ENCODE data around the gene KCNC3. TPM values are rescaled to one million over a fixed set of nuclear protein-coding genes. Genes with fewer than 3 reads are reported as not detected.
"Not testable (repeated sequence)": the region's sequence is repeated elsewhere in the genome, so short reads cannot be mapped to it uniquely, and the experiment has no call there.

Gene KCNC3
- total RNA-seq, 2 donors from 2014 or later, result 1.4 to 2.0 TPM

GRCh38 chr19:50341091-50341564, 12.0 kb upstream of the KCNC3 start:
- no peaks in the 10 kb centered on the region for H3K9me3 ChIP-seq (ENCODE audit: control insufficient read depth, low read length, poor library complexity, severe bottlenecking)
- Mint-ChIP-seq H3K4me1 (peaks cover 2% of the 10 kb centered on the region), H3K27ac (no peak overlapping the region), H3K27me3 (peaks cover 6% of the 10 kb centered on the region), H3K36me3 (ENCODE audit: low read depth) (peaks cover 5% of the 10 kb centered on the region), H3K4me3 (no peak overlapping the region)
- peak; percentile 62 for ATAC-seq
- no peak for DNase-seq

GRCh38 chr19:50340331-50340730, 11.2 kb upstream of the KCNC3 start:
- Mint-ChIP-seq H3K36me3 (ENCODE audit: low read depth) (peaks cover 6% of the 10 kb centered on the region), H3K4me1 (peaks cover 5% of the 10 kb centered on the region), H3K27ac (no peak overlapping the region), H3K4me3 (no peak overlapping the region), H3K27me3 (peaks cover 12% of the 10 kb centered on the region)
- no peaks in the 10 kb centered on the region for H3K9me3 ChIP-seq (ENCODE audit: control insufficient read depth, low read length, poor library complexity, severe bottlenecking)
- no peak for ATAC-seq
- no peak for DNase-seq

- H3K27ac Mint-ChIP-seq; H3K36me3 Mint-ChIP-seq (ENCODE audit: low read depth); ATAC-seq; H3K9me3 ChIP-seq (ENCODE audit: control insufficient read depth, low read length, poor library complexity, severe bottlenecking); DNase-seq: not testable (repeated sequence)
- peak overlapping the region; percentile 47 for H3K4me3 Mint-ChIP-seq
- H3K4me1 Mint-ChIP-seq, result peaks cover 19% of the 10 kb centered on the region
- peaks cover 13% of the 10 kb centered on the region for H3K27me3 Mint-ChIP-seq
Observed at GRCh38 chr19:50337031-50337430, 7.9 kb upstream of the KCNC3 start.

DNA sequence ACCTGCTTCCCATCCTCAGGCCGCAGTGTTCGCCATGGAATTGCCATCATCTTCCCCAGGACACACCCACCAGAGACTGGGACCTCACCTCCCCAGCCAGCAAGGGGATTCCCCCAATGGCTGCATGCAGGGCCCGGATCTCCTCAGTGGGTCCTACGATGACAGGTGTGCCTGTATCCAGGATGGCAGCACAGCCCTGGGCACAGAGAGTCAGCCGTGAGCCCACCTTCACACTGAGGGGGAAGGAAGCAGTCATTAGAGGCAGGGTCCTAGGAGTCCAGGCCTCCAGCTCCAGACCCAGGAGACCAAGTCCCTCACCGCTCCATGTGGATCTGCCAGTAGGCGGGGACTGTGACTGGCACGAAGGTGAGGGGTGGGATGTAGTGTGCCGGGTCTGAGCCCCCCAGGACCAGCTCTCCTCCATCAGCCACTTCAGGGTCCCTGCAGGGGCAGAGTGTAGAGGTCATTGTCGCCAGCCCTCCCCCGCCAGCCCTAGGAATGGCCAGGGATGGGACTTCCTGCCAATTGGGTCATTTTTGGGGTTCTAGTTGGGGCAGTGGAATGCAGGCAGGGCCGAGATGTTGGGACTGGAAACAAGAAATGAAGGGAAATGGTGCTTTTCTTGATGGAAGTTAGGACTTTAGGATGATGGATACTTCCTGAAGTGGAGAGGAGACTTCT, 5.7 kb upstream of the KCNC3 start:
- ATAC-seq, result no peak
- no peaks in the 10 kb centered on the region for H3K9me3 ChIP-seq (ENCODE audit: control insufficient read depth, low read length, poor library complexity, severe bottlenecking)
- H3K4me1 Mint-ChIP-seq, result peaks cover 29% of the 10 kb centered on the region
- peaks cover 8% of the 10 kb centered on the region for H3K36me3 Mint-ChIP-seq (ENCODE audit: low read depth)
- peaks cover 17% of the 10 kb centered on the region for H3K27me3 Mint-ChIP-seq
- no peak for DNase-seq
- peak overlapping the region; percentile 83 for H3K27ac Mint-ChIP-seq
- H3K4me3 Mint-ChIP-seq, result peak overlapping the region; percentile 22

- H3K27me3 Mint-ChIP-seq, result peaks cover 17% of the 10 kb centered on the region
- H3K4me1 Mint-ChIP-seq, result peaks cover 34% of the 10 kb centered on the region
- DNase-seq (peak; percentile 74 to 83 (median 77)), ATAC-seq (peak; percentile 14)
- no peaks in the 10 kb centered on the region for H3K9me3 ChIP-seq (ENCODE audit: control insufficient read depth, low read length, poor library complexity, severe bottlenecking)
- peak overlapping the region; percentile 88 for H3K4me3 Mint-ChIP-seq
- H3K27ac Mint-ChIP-seq, result peak overlapping the region; percentile 83
- H3K36me3 Mint-ChIP-seq (ENCODE audit: low read depth), result peaks cover 8% of the 10 kb centered on the region
Observed at GRCh38 chr19:50333737-50334617, 4.8 kb upstream of the KCNC3 start.

GRCh38 chr19:50333235-50333736, 4.1 kb upstream of the KCNC3 start:
- peak; percentile 74 for ATAC-seq
- Mint-ChIP-seq H3K27ac (peak overlapping the region; percentile 83), H3K4me1 (peaks cover 34% of the 10 kb centered on the region), H3K36me3 (ENCODE audit: low read depth) (peaks cover 8% of the 10 kb centered on the region), H3K4me3 (peak overlapping the region; percentile 88), H3K27me3 (peaks cover 17% of the 10 kb centered on the region)
- no peaks in the 10 kb centered on the region for H3K9me3 ChIP-seq (ENCODE audit: control insufficient read depth, low read length, poor library complexity, severe bottlenecking)
- DNase-seq, result peak; percentile 78 to 86 (median 78)

DNA sequence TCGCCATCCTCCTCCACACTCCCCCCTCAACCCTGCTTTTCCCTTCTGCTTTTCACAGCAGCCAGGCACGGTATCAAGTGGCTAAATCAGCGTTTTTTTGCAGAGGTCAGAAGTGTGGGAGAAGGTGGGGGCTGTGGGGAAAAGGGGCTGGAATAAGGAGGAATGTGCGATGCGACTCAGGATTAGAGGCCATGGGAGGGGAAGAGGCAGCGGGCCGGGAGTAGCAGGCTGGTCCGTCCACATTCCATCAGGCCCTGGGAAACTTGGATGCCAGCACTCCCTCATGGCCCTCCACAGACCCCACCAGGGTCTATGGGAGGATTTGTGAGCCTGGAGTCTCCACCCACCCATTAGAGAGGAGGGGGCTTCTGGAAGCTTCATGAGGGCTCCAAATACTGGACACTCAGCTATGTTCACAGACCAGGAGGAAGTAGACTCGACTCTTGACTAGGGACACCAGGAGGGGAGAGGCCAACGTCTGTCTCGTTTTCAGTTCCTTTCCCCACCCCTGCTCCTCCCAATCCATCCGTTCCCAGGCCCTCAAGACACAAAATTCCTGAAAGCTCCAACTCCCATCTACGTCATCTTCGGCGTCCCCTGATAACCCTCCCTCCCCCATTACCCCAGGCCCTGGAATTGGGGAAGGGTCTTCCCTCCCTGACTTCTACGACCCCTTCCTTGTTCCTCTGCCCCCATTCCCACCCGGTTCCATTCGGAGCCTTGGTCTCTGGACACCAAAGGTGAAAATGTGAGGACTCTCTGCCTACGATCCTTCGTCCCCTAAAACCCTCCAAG, 3.3 kb upstream of the KCNC3 start:
- no peak for DNase-seq
- H3K4me3 Mint-ChIP-seq, result peak overlapping the region; percentile 66
- peaks cover 16% of the 10 kb centered on the region for H3K27me3 Mint-ChIP-seq
- H3K27ac Mint-ChIP-seq, result peak overlapping the region; percentile 14
- no peak for ATAC-seq
- H3K9me3 ChIP-seq (ENCODE audit: control insufficient read depth, low read length, poor library complexity, severe bottlenecking), result no peaks in the 10 kb centered on the region
- peaks cover 39% of the 10 kb centered on the region for H3K4me1 Mint-ChIP-seq
- peaks cover 8% of the 10 kb centered on the region for H3K36me3 Mint-ChIP-seq (ENCODE audit: low read depth)

- H3K4me1 Mint-ChIP-seq, result peaks cover 41% of the 10 kb centered on the region
- peak overlapping the region; percentile 14 for H3K27ac Mint-ChIP-seq
- ATAC-seq (no peak), DNase-seq (no peak)
- H3K36me3 Mint-ChIP-seq (ENCODE audit: low read depth), result peaks cover 5% of the 10 kb centered on the region
- H3K27me3 Mint-ChIP-seq, result peaks cover 11% of the 10 kb centered on the region
- no peak overlapping the region for H3K4me3 Mint-ChIP-seq
- H3K9me3 ChIP-seq (ENCODE audit: control insufficient read depth, low read length, poor library complexity, severe bottlenecking), result no peaks in the 10 kb centered on the region
Observed at GRCh38 chr19:50331994-50332243, 2.7 kb upstream of the KCNC3 start.

- Mint-ChIP-seq H3K27ac (peak overlapping the region; percentile 14), H3K36me3 (ENCODE audit: low read depth) (peaks cover 5% of the 10 kb centered on the region), H3K27me3 (peaks cover 11% of the 10 kb centered on the region), H3K4me1 (peaks cover 46% of the 10 kb centered on the region), H3K4me3 (peak overlapping the region; percentile 69)
- no peak for ATAC-seq
- DNase-seq, result no peak
- no peaks in the 10 kb centered on the region for H3K9me3 ChIP-seq (ENCODE audit: control insufficient read depth, low read length, poor library complexity, severe bottlenecking)
Observed at GRCh38 chr19:50331221-50331993, 2.2 kb upstream of the KCNC3 start.

- Mint-ChIP-seq H3K27me3 (peaks cover 7% of the 10 kb centered on the region), H3K4me1 (peaks cover 46% of the 10 kb centered on the region), H3K4me3 (peak overlapping the region; percentile 71), H3K36me3 (ENCODE audit: low read depth) (peaks cover 5% of the 10 kb centered on the region), H3K27ac (peak overlapping the region; percentile 48)
- DNase-seq (peak; percentile 69 to 85 (median 78)), ATAC-seq (peak; percentile 47)
- no peaks in the 10 kb centered on the region for H3K9me3 ChIP-seq (ENCODE audit: control insufficient read depth, low read length, poor library complexity, severe bottlenecking)
Observed at GRCh38 chr19:50330365-50331078, 1.3 kb upstream of the KCNC3 start.

- not testable (repeated sequence) for DNase-seq; ATAC-seq; H3K36me3 Mint-ChIP-seq (ENCODE audit: low read depth); H3K9me3 ChIP-seq (ENCODE audit: control insufficient read depth, low read length, poor library complexity, severe bottlenecking); H3K27me3 Mint-ChIP-seq; H3K27ac Mint-ChIP-seq
- peaks cover 45% of the 10 kb centered on the region for H3K4me1 Mint-ChIP-seq
- peak overlapping the region; percentile 62 for H3K4me3 Mint-ChIP-seq
Observed at GRCh38 chr19:50329926-50330294, 733 bp upstream of the KCNC3 start.

- Mint-ChIP-seq H3K36me3 (ENCODE audit: low read depth) (peaks cover 3% of the 10 kb centered on the region), H3K27me3 (peaks cover 5% of the 10 kb centered on the region), H3K4me1 (peaks cover 42% of the 10 kb centered on the region), H3K4me3 (peak overlapping the region; percentile 62), H3K27ac (no peak overlapping the region)
- ATAC-seq (no peak), DNase-seq (no peak)
- H3K9me3 ChIP-seq (ENCODE audit: control insufficient read depth, low read length, poor library complexity, severe bottlenecking), result no peaks in the 10 kb centered on the region
Observed at GRCh38 chr19:50328873-50329145, 368 bp downstream of the KCNC3 start.
